Neural cell (in vitro differentiated cells): ENCODE data around the gene JMJD1C. TPM values are rescaled to one million over a fixed set of nuclear protein-coding genes. Genes with fewer than 3 reads are reported as not detected.

ENCODE experiments used
- H2AFZ ChIP-seq: fragments of 200-600, 300-800 bp; sonication (generic), shearing (Covaris generic); 2 replicates; pipeline ENCODE4 v1.6.0; 2014; ENCODE audit warnings: low read depth, mild to moderate bottlenecking, antibody characterized with exemption, low read length, moderate library complexity
- H3F3A ChIP-seq: fragments of 200-600 bp; shearing (Covaris generic); 2 replicates; pipeline ENCODE4 v1.6.1; 2016; ENCODE audit warnings: mild to moderate bottlenecking, moderate library complexity, mixed read lengths, antibody characterized with exemption, low read length; ENCODE audit not compliant: insufficient read depth, poor library complexity, severe bottlenecking
- H3K27ac ChIP-seq: fragments of 200-600, 300-800 bp; sonication (generic), shearing (Covaris generic); 2 replicates; pipeline ENCODE4 v1.5.1; 2014; ENCODE audit warnings: mild to moderate bottlenecking, low read length, moderate library complexity
- H3K27me3 ChIP-seq: fragments of 300-800, 200-600 bp; sonication (generic), shearing (Covaris generic); 2 replicates; pipeline ENCODE4 v1.6.0; 2014; ENCODE audit warnings: mild to moderate bottlenecking, low read depth, low read length, moderate library complexity; ENCODE audit not compliant: insufficient read depth
- H3K36me3 ChIP-seq: fragments of 300-800, 200-600 bp; sonication (generic), shearing (Covaris generic); 2 replicates; pipeline ENCODE4 v1.5.1; 2014; ENCODE audit warnings: mild to moderate bottlenecking, antibody characterized with exemption, low read length, moderate library complexity; ENCODE audit not compliant: insufficient read depth
- H3K4me2 ChIP-seq: fragments of 300-800, 200-600 bp; sonication (generic), shearing (Covaris generic); 2 replicates; pipeline ENCODE4 v1.6.0; 2014; ENCODE audit warnings: mild to moderate bottlenecking, low read length
- H3K4me3 ChIP-seq: fragments of 300-800, 200-600 bp; sonication (generic), shearing (Covaris generic); 2 replicates; pipeline ENCODE4 v1.5.1; 2014; ENCODE audit warnings: mild to moderate bottlenecking, low read length, moderate library complexity
- H3K79me2 ChIP-seq: fragments of 200-600 bp; shearing (Covaris generic); replicated peaks from 2 replicates; pipeline ENCODE4 v1.6.0; 2014; ENCODE audit warnings: mild to moderate bottlenecking, low read length, moderate library complexity; ENCODE audit not compliant: insufficient read depth
- H3K9ac ChIP-seq: fragments of 300-800, 200-600 bp; sonication (generic), shearing (Covaris generic); 2 replicates; pipeline ENCODE4 v1.6.1; 2016; ENCODE audit warnings: mild to moderate bottlenecking, low read length, mixed read lengths
- H3K9me2 ChIP-seq: fragments of 200-600 bp; shearing (Covaris generic); 2 replicates; pipeline ENCODE4 v1.6.1; 2016; ENCODE audit warnings: mild to moderate bottlenecking, low read length, mixed read lengths; ENCODE audit not compliant: insufficient read depth
- H3K9me3 ChIP-seq: fragments of 200-600, 300-800 bp; sonication (generic), shearing (Covaris generic); 2 replicates; pipeline ENCODE4 v1.6.1; 2016; ENCODE audit warnings: mild to moderate bottlenecking, mixed run types, low read length, moderate library complexity, mixed read lengths
- H4K20me1 ChIP-seq: fragments of 200-600 bp; shearing (Covaris generic); 2 replicates; pipeline ENCODE4 v1.6.1; 2016; ENCODE audit warnings: mild to moderate bottlenecking, mixed run types; ENCODE audit not compliant: insufficient read depth
- CTCF ChIP-seq: fragments of 450-650 bp; IDR thresholded peaks from 2 replicates; pipeline ENCODE4 v1.5.1; 2014; ENCODE audit warnings: antibody characterized with exemption, mild to moderate bottlenecking, moderate library complexity; ENCODE audit not compliant: poor library complexity, severe bottlenecking
- EP300 ChIP-seq: fragments of 450-650 bp; conservative IDR thresholded peaks from 2 replicates; pipeline ENCODE4 v1.6.1; 2014; ENCODE audit warnings: antibody characterized with exemption, mild to moderate bottlenecking, moderate library complexity; ENCODE audit not compliant: poor library complexity, severe bottlenecking
- EZH2 ChIP-seq: fragments of 200-600, 300-800 bp; shearing (Covaris generic), sonication (generic); IDR thresholded peaks from 2 replicates; pipeline ENCODE4 v1.6.1; 2014; ENCODE audit warnings: antibody characterized with exemption, low read length, borderline replicate concordance, mild to moderate bottlenecking; ENCODE audit not compliant: insufficient read depth, poor library complexity, severe bottlenecking
- MXI1 ChIP-seq: fragments of 450-650 bp; conservative IDR thresholded peaks from 2 replicates; pipeline ENCODE4 v1.6.1; 2014; ENCODE audit warnings: antibody characterized with exemption, mild to moderate bottlenecking; ENCODE audit not compliant: poor library complexity, severe bottlenecking
- POLR2AphosphoS5 ChIP-seq: IDR thresholded peaks from 2 replicates; pipeline ENCODE4 v1.6.1; 2012
- RAD21 ChIP-seq: fragments of 450-650 bp; conservative IDR thresholded peaks from 2 replicates; pipeline ENCODE4 v1.6.1; 2014; ENCODE audit warnings: antibody characterized with exemption, mild to moderate bottlenecking, moderate library complexity
- REST ChIP-seq: IDR thresholded peaks from 2 replicates; pipeline ENCODE4 v1.6.1; 2012; ENCODE audit warnings: borderline replicate concordance
- SMC3 ChIP-seq: fragments of 450-650 bp; conservative IDR thresholded peaks from 2 replicates; pipeline ENCODE4 v1.6.1; 2014; ENCODE audit warnings: antibody characterized with exemption, mild to moderate bottlenecking, moderate library complexity; ENCODE audit not compliant: poor library complexity
- TAF1 ChIP-seq: IDR thresholded peaks from 2 replicates; pipeline ENCODE4 v1.6.1; 2012; ENCODE audit warnings: low read depth
- polyA plus RNA-seq: library from polyadenylated mRNA; depleted of rRNA; stranded (reverse); fragments of >200 nt; gene quantifications from 2 replicates; pipeline ENCODE4 v1.2.3, GENCODE V29; 2014

JMJD1C gene
- polyA plus RNA-seq, 1 donor from 2014 or later = 108 TPM

GRCh38 chr10:63396133-63396761 lies 69.5 kb downstream of the JMJD1C start:
- H3K27me3 ChIP-seq = no peaks in the 10 kb centered on the region
- no peaks in the 10 kb centered on the region for H4K20me1 ChIP-seq
- H3K79me2 ChIP-seq = peaks cover 17% of the 10 kb centered on the region
- H3K9me2 ChIP-seq = no peaks in the 10 kb centered on the region
- no peak overlapping the region for H3K4me2 ChIP-seq
- H3K9me3 ChIP-seq = peaks cover 4% of the 10 kb centered on the region
- no peak overlapping the region for H3K27ac ChIP-seq
- H2AFZ ChIP-seq = no peak overlapping the region
- H3K4me3 ChIP-seq = no peak overlapping the region
- no peak overlapping the region for H3K9ac ChIP-seq
- H3F3A ChIP-seq = no peaks in the 10 kb centered on the region
- TF ChIP-seq EZH2 = no peak
- no peak for TF ChIP-seq RAD21
- no peak for TF ChIP-seq EP300
- no peak for TF ChIP-seq MXI1
- no peak for TF ChIP-seq POLR2AphosphoS5
- no peak for TF ChIP-seq TAF1
- TF ChIP-seq SMC3 = no peak
- TF ChIP-seq CTCF = no peak
- TF ChIP-seq REST = no peak
- H3K36me3 ChIP-seq = no peaks in the 10 kb centered on the region

- peaks cover 46% of the 10 kb centered on the region for H3K79me2 ChIP-seq
- no peaks in the 10 kb centered on the region for H4K20me1 ChIP-seq
- H3K4me3 ChIP-seq = no peak overlapping the region
- H2AFZ ChIP-seq = no peak overlapping the region
- H3K27ac ChIP-seq = no peak overlapping the region
- H3K36me3 ChIP-seq = no peaks in the 10 kb centered on the region
- no peaks in the 10 kb centered on the region for H3F3A ChIP-seq
- H3K27me3 ChIP-seq = no peaks in the 10 kb centered on the region
- TF ChIP-seq EZH2 (no peak), RAD21 (no peak), TAF1 (no peak)
- H3K9ac ChIP-seq = no peak overlapping the region
- no peaks in the 10 kb centered on the region for H3K9me2 ChIP-seq
- peaks cover 4% of the 10 kb centered on the region for H3K9me3 ChIP-seq
- no peak overlapping the region for H3K4me2 ChIP-seq
These were observed 72.7 kb downstream of the JMJD1C start for GRCh38 chr10:63393050-63393449.

- Histone ChIP-seq H3K4me3 (no peak overlapping the region), H3K4me2 (no peak overlapping the region), H3K36me3 (no peaks in the 10 kb centered on the region), H3K79me2 (peaks cover 51% of the 10 kb centered on the region), H3F3A (no peaks in the 10 kb centered on the region), H4K20me1 (no peaks in the 10 kb centered on the region), H2AFZ (no peak overlapping the region), H3K9ac (no peak overlapping the region), H3K27ac (no peak overlapping the region), H3K27me3 (no peaks in the 10 kb centered on the region), H3K9me3 (peaks cover 4% of the 10 kb centered on the region), H3K9me2 (no peaks in the 10 kb centered on the region)
- TF ChIP-seq RAD21 (no peak), MXI1 (no peak), REST (no peak), SMC3 (no peak), EZH2 (no peak), POLR2AphosphoS5 (no peak)
These were observed 73.6 kb downstream of the JMJD1C start for GRCh38 chr10:63392224-63392623.
